Stimulated activated CD8-positive, alpha-beta memory T cell treated with anti-CD3 and anti-CD28 coated beads, Interleukin-7, amount 100 ng/mL, for 24 hours (primary cell): ENCODE results near the gene UQCRC1.

Experiments used
- DNase-seq: peaks from one replicate; pipeline ENCODE4 v3.0.0-alpha.2; 2020; ENCODE audit warnings: low read depth

Gene UQCRC1

GRCh38 chr3:48598323-48599076 lies 10.9 kb downstream of the UQCRC1 start:
- DNase-seq: no peak

- DNase-seq: no peak
These were observed 12.0 kb downstream of the UQCRC1 start for GRCh38 chr3:48597408-48597800.

- no peak for DNase-seq
These were observed 12.6 kb downstream of the UQCRC1 start for GRCh38 chr3:48596676-48597407.

- no peak for DNase-seq
These were observed 13.3 kb downstream of the UQCRC1 start for GRCh38 chr3:48596157-48596556.

- DNase-seq: no peak
These were observed 13.8 kb downstream of the UQCRC1 start for GRCh38 chr3:48595526-48596121.

- no peak for DNase-seq
These were observed 14.3 kb downstream of the UQCRC1 start, which contains the start of gene COL7A1 for GRCh38 chr3:48595075-48595525. TSS of gene COL7A1 (minus strand) at chr3:48595329. CDS start at chr3:48595159, 170 bp downstream.

GRCh38 chr3:48594417-48595049 lies 14.9 kb downstream of the UQCRC1 start:
- DNase-seq: no peak

- DNase-seq: no peak
These were observed 16.1 kb downstream of the UQCRC1 start for GRCh38 chr3:48593337-48593736.

- DNase-seq: no peak
These were observed 16.8 kb downstream of the UQCRC1 start for GRCh38 chr3:48592519-48593087.

GRCh38 chr3:48591886-48592518 lies 17.4 kb downstream of the UQCRC1 start:
- no peak for DNase-seq

GRCh38 chr3:48591436-48591835 lies 18.0 kb downstream of the UQCRC1 start:
- no peak for DNase-seq

GRCh38 chr3:48588230-48588629 lies 21.2 kb downstream of the UQCRC1 start:
- DNase-seq: no peak

GRCh38 chr3:48587686-48588085 lies 21.8 kb downstream of the UQCRC1 start:
- no peak for DNase-seq

- no peak for DNase-seq
These were observed 24.0 kb downstream of the UQCRC1 start for GRCh38 chr3:48585411-48585810.

GRCh38 chr3:48584836-48585235 lies 24.6 kb downstream of the UQCRC1 start:
- no peak for DNase-seq

- DNase-seq: no peak
These were observed 27.6 kb downstream of the UQCRC1 start for GRCh38 chr3:48581621-48582481.

GRCh38 chr3:48576647-48577046 lies 32.8 kb downstream of the UQCRC1 start:
- DNase-seq: no peak

- DNase-seq: no peak
These were observed 34.1 kb downstream of the UQCRC1 start for GRCh38 chr3:48575366-48575765.

GRCh38 chr3:48573973-48574585 lies 35.4 kb downstream of the UQCRC1 start:
- no peak for DNase-seq

- no peak for DNase-seq
These were observed 36.9 kb downstream of the UQCRC1 start for GRCh38 chr3:48572517-48572916.
